ENCODE data around the gene SLC22A23. TPM values are rescaled to one million over a fixed set of nuclear protein-coding genes. Genes with fewer than 3 reads are reported as not detected.

SLC22A23 gene
- total RNA-seq, 1 experiment from 2014 or later: 2.7 TPM

DNA sequence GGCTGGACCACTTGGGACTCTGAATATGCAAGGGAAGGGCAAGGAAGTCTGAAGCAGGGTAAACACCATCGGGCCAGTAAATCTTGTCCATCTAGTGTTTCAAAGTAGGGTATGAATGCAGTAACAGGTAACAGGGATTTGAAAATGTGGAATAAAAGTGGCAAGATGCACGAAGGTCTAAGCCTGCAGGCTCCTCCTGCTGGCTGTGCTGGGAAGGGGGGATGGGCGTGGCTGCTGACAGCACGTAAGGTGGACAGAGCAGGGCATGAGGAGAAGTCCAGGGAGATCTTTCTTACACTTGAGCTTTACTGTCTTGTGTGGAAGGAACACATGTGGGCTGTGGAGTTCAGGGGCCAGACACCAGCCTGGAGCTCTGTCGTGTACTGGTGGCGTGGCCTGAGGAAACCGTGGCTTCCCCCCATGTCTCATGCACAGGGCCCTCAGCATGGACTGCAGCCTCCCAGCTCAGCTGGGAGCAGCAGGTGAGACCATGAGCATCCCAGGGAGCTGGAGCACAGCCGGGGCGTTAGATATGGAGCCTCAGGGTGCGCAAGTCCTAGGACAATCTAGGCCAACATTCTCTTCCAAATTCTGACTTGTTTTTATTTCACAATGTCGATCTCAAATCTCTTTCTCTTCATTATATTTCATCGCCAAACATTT, 84.5 kb downstream of the SLC22A23 start:
- Histone ChIP-seq H3K36me3 (no peaks in the 10 kb centered on the region), H3K9me3 (replicated peaks) (no peaks in the 10 kb centered on the region), H3K4me1 (replicated peaks) (no peaks in the 10 kb centered on the region), H3K27ac (no peak overlapping the region), H3K4me3 (no peak overlapping the region), H3K27me3 (replicated peaks) (no peaks in the 10 kb centered on the region)
- no peak for DNase-seq (ENCODE audit: low read depth in 1 of 2, low spot score in 2 of 2)

DNA sequence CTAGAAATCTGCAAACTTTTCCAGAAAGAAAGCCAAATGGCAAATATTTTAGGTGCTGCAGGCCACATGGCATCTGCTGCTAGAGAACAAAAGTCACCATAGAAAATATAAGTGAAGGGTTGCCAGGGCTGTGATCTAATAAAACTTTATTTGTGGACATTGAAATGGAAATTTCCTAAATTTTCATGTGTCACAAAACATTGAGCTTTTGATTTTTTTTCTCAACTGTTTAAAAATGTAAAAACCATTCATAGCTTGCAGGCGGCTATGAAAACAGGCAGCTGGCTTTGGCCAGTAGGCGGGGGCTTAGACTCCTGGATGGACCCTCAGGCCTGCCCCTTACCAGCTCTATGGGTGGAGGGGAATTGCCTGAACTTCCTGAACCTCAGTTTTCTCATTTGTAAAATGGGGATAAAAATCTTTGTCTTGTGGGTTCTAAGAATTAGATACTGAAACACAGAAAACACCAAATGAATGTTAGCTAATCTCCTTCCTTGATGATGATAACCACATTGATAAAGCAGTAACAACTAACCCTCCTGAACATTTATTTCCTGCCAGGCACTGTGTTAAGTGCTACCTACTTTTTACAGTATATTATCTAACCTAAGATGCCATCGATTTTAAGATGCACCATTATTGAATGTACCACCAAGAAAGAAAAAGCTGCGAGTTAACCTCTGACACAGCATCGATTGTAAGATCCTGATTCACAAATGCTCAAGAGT, 85.5 kb downstream of the SLC22A23 start:
- H3K4me1 ChIP-seq (replicated peaks): no peaks in the 10 kb centered on the region
- no peaks in the 10 kb centered on the region for H3K36me3 ChIP-seq
- DNase-seq (ENCODE audit: low read depth in 1 of 2, low spot score in 2 of 2): no peak
- no peaks in the 10 kb centered on the region for H3K27me3 ChIP-seq (replicated peaks)
- no peak overlapping the region for H3K27ac ChIP-seq
- H3K9me3 ChIP-seq (replicated peaks): no peaks in the 10 kb centered on the region
- no peak overlapping the region for H3K4me3 ChIP-seq

DNA sequence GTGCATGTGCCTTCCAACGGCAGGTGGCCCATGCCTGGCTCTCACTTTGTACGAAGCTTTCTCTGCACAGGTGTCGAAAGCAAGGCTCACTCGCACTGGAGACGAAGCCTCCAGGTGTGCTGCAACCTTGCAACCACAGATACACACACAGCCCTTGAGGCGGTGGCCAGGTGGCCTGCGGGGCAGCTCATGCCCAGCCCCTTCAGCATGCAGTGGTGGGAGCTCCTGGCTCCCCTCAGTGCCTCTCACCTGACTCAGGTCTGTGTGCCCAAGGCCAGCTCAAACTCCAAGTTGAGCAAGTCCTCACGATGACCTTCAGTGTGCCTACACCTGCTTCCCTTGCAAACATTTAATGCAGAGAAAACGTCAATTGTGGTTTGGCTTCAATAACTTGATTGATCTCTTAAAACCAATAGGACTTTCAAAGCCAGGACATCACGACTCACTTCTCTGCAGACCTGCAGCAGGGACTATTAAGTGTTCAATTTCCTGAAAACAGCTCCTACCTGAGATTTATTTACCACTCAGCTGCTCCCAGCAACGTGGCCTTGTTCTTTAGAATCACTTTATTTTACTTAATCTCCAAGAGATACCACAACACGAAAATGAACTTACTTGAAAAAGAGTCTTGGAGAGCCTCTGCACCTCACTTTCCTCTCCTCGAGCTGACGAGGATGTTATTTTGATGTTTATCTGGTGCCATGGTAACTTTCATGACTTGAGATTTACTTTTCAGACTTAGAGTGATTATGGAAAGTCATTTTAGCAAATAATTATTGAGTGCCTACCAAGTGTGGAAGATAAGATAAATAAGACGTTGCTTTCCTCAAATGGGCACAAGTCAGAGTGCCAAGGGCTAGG, 86.3 kb downstream of the SLC22A23 start:
- DNase-seq (ENCODE audit: low read depth in 1 of 2, low spot score in 2 of 2): no peak
- no peak overlapping the region for H3K27ac ChIP-seq
- no peaks in the 10 kb centered on the region for H3K36me3 ChIP-seq
- H3K4me3 ChIP-seq: no peak overlapping the region
- H3K27me3 ChIP-seq (replicated peaks): no peaks in the 10 kb centered on the region
- no peaks in the 10 kb centered on the region for H3K4me1 ChIP-seq (replicated peaks)
- no peaks in the 10 kb centered on the region for H3K9me3 ChIP-seq (replicated peaks)

DNA sequence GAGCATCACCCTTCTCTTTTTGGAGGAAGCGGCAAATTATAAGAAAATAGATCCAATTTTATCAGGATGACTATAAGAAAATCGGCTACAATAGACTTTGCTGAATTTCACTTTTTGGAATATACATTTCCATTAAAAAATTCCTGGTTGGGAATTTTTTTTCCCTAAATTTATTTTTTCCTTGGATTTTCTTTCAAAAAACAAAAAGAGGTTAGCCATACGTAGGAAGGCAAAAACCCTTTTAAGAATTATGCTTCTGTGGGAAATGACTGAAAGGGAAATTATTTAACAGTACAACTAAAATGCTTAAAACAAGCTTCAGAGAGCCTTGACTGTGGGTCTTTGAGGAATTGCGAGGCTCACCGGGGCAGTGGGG, 86.9 kb downstream of the SLC22A23 start:
- no peaks in the 10 kb centered on the region for H3K9me3 ChIP-seq (replicated peaks)
- no peak for DNase-seq (ENCODE audit: low read depth in 1 of 2, low spot score in 2 of 2)
- H3K27ac ChIP-seq: no peak overlapping the region
- no peaks in the 10 kb centered on the region for H3K36me3 ChIP-seq
- H3K4me1 ChIP-seq (replicated peaks): no peaks in the 10 kb centered on the region
- no peaks in the 10 kb centered on the region for H3K27me3 ChIP-seq (replicated peaks)
- H3K4me3 ChIP-seq: no peak overlapping the region

DNA sequence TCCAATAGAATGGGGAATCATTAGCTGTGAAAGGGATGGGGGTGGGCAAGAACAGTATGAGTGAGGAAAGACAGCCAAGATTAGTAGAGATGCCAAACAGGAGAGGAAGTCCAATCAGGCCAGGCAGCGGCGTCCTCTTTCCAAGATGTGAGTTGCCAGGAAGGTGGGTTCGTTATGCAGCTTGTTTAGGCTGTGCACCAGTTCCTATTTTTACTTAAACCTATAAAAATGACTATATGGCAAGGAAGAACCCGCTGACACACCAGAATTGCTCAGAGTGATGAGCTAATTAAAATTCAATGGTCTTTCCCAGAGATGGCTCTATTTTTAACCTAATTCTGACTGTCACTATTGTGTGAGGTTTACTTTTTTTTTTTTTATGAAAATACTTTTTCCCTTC, 88.2 kb downstream of the SLC22A23 start:
- no peaks in the 10 kb centered on the region for H3K4me1 ChIP-seq (replicated peaks)
- H3K36me3 ChIP-seq: no peaks in the 10 kb centered on the region
- H3K27me3 ChIP-seq (replicated peaks): no peaks in the 10 kb centered on the region
- H3K4me3 ChIP-seq: no peak overlapping the region
- H3K9me3 ChIP-seq (replicated peaks): no peaks in the 10 kb centered on the region
- H3K27ac ChIP-seq: no peak overlapping the region
- no peak for DNase-seq (ENCODE audit: low read depth in 1 of 2, low spot score in 2 of 2)

DNA sequence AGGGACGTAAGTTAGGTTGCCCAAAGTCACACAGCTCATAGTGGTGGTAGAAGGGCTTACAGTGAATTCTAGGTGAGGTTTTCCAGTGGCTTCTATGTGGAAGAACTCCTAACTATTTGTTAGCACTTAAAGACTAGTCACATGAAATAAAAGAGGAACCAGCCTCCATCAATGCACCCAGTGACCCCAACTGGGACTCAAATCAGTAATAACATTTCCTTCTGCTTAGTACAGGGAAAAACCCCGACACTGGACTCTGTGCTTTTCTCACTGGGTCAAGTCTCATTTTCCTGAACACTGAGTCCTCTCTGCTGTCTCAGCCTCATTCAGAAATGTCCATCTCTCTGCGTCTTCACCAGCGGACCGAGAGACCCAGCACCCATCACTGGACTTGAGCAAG, 89.2 kb downstream of the SLC22A23 start:
- DNase-seq (ENCODE audit: low read depth in 1 of 2, low spot score in 2 of 2): no peak
- H3K9me3 ChIP-seq (replicated peaks): no peaks in the 10 kb centered on the region
- H3K36me3 ChIP-seq: no peaks in the 10 kb centered on the region
- H3K4me1 ChIP-seq (replicated peaks): no peaks in the 10 kb centered on the region
- H3K4me3 ChIP-seq: no peak overlapping the region
- H3K27ac ChIP-seq: no peak overlapping the region
- no peaks in the 10 kb centered on the region for H3K27me3 ChIP-seq (replicated peaks)

DNA sequence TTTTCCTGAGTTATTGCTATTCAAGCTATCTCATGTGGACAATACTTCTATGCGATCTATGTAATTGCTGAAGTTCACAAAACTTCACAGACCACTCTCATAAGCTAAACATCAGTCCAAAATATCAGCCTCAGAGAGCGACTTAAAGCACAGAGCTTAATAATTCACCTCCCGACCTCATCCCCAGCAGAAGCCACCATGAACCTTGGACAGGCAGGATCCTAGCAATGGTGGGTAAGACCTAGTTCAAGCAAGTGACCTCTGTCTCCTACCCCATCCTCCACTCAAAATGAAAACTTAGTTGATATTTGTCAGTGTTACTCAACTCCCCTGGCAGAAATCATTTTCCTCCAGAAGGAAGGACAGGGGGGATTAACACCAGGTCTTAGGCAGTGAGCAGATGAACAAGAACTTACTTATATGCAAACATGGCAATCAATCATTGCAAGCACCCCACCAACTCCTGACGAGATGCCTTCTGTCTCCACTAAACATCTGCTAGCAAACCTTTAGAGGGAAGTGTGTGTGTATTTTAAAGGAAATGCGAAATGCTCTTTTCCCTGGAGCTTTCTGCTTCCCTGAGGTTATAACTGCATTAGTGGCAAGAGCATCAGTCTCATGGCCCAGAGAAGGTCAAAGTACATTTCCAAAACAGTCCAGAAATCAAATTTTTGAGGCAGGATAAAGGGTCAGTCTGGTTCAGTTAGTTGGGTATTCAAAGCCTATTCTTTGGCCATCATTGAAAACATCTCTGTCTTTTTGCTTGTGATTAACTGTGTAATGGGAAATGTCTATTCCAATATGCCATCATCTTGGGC, 90.0 kb downstream of the SLC22A23 start:
- DNase-seq (ENCODE audit: low read depth in 1 of 2, low spot score in 2 of 2): no peak
- Histone ChIP-seq H3K4me3 (no peak overlapping the region), H3K27me3 (replicated peaks) (no peaks in the 10 kb centered on the region), H3K9me3 (replicated peaks) (no peaks in the 10 kb centered on the region), H3K4me1 (replicated peaks) (no peaks in the 10 kb centered on the region), H3K27ac (no peak overlapping the region), H3K36me3 (no peaks in the 10 kb centered on the region)

DNA sequence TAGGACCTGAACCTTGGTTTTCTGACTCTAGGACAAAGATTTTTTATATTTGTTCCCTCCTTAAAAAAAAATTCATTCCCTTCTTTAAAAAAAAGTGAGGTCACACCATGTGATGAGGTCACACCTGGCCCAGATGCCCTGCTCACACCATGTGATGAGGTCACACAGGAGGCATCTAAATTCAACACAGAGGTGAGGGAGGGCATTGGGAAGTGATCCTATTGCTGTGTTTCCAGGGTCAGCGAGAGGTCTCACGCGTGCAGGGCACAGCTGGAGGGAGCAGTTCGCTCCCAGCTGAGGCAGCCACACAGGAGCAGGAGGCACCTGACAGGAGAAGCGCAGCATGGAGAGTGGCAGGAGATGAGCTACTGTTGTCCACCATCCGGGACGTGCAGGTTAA, 92.5 kb downstream of the SLC22A23 start:
- Histone ChIP-seq H3K9me3 (replicated peaks) (no peaks in the 10 kb centered on the region), H3K4me1 (replicated peaks) (no peaks in the 10 kb centered on the region), H3K27ac (no peak overlapping the region), H3K36me3 (no peaks in the 10 kb centered on the region), H3K4me3 (no peak overlapping the region), H3K27me3 (replicated peaks) (no peaks in the 10 kb centered on the region)
- DNase-seq (ENCODE audit: low read depth in 1 of 2, low spot score in 2 of 2): no peak

DNA sequence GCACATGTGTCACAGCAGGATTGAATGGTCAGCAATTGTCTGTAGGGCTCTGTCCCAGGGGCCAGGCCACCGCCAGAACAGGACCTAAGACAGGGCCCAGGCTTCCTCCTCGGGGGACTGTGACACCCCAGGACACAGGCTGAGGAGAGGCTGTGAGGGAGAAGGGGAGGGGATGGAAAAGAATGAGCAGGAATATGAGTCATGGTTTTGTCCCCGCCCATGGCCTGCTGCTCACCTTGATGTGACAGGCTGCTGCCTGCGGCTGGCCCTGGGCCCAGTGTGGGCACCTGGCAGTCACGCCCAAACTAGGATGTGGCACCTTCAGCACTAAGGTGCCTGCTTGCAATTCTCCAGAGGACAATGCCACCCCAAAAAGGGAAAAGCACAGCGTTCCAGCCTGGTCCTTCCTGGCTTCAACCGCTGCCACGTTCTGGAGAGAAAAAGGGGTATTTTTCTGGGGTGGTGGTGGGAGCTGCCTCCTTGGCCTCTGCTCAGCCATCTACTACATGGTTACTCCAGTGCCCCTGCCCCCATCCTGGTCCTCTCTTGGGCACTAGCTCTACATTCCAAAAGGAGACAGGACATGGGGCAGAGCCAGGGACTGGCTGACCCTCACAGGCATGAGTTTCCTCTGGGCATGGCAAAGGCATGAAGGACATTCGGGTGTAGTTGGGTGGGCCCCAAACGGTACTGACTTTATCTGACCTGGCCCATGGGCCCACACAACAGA, 93.4 kb downstream of the SLC22A23 start:
- H3K4me3 ChIP-seq: no peak overlapping the region
- H3K9me3 ChIP-seq (replicated peaks): no peaks in the 10 kb centered on the region
- no peak for DNase-seq (ENCODE audit: low read depth in 1 of 2, low spot score in 2 of 2)
- no peaks in the 10 kb centered on the region for H3K4me1 ChIP-seq (replicated peaks)
- H3K27ac ChIP-seq: no peak overlapping the region
- no peaks in the 10 kb centered on the region for H3K27me3 ChIP-seq (replicated peaks)
- H3K36me3 ChIP-seq: no peaks in the 10 kb centered on the region

DNA sequence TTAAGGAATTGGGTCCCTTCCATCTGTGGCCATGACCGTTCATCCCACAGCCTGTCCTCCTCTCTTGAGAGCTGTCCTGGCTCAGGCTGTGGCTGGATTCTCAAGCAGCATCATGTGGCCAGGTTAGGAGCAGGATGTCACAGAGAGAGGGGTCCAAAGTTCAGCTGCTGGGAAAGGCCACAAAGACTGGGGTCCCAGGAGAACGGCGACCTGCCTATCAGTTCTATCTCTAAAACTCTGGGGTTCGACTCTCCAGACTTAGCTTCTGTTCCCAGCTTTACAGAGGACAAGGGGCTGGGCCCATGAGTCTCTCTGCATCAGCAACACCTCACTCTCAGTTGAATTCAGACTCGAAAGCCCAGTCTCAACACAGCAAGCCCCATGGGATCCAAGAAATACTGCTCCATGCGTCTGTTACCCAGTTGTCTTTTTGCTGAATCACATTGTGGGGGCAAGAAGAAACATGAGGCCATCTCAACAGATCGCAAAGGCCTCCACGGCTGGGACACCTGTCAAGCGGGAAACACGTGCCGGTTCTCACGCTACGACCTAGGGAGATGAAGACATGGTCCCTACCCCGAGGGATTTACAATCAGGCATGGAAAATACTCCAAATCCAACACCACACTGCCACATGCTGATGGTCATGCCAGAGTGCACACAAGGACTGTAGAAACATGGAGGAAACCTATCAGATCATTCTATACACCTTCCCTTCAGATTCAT, 95.4 kb downstream of the SLC22A23 start:
- no peak overlapping the region for H3K4me3 ChIP-seq
- peaks cover 2% of the 10 kb centered on the region for H3K4me1 ChIP-seq (replicated peaks)
- no peaks in the 10 kb centered on the region for H3K36me3 ChIP-seq
- H3K27ac ChIP-seq: no peak overlapping the region
- no peak for DNase-seq (ENCODE audit: low read depth in 1 of 2, low spot score in 2 of 2)
- no peaks in the 10 kb centered on the region for H3K27me3 ChIP-seq (replicated peaks)
- H3K9me3 ChIP-seq (replicated peaks): no peaks in the 10 kb centered on the region

DNA sequence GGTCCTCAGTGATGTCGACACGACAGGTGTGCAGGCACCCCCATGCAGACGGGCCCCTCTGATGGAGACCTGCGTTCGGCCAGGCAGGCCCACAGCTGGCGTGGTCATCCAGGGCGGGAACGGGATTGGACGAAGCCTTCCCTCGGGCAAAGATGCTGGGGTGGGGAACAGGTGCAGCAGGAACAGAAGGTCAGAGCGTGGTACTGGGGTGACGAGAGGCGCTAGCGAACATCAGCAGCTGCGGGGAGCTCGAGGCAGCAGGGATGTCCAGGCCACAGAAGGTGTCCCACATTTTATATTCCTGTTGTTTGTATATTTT, 96.2 kb downstream of the SLC22A23 start:
- no peaks in the 10 kb centered on the region for H3K36me3 ChIP-seq
- no peak for DNase-seq (ENCODE audit: low read depth in 1 of 2, low spot score in 2 of 2)
- no peak overlapping the region for H3K4me3 ChIP-seq
- H3K27me3 ChIP-seq (replicated peaks): no peaks in the 10 kb centered on the region
- H3K27ac ChIP-seq: no peak overlapping the region
- H3K9me3 ChIP-seq (replicated peaks): no peaks in the 10 kb centered on the region
- H3K4me1 ChIP-seq (replicated peaks): peaks cover 8% of the 10 kb centered on the region

DNA sequence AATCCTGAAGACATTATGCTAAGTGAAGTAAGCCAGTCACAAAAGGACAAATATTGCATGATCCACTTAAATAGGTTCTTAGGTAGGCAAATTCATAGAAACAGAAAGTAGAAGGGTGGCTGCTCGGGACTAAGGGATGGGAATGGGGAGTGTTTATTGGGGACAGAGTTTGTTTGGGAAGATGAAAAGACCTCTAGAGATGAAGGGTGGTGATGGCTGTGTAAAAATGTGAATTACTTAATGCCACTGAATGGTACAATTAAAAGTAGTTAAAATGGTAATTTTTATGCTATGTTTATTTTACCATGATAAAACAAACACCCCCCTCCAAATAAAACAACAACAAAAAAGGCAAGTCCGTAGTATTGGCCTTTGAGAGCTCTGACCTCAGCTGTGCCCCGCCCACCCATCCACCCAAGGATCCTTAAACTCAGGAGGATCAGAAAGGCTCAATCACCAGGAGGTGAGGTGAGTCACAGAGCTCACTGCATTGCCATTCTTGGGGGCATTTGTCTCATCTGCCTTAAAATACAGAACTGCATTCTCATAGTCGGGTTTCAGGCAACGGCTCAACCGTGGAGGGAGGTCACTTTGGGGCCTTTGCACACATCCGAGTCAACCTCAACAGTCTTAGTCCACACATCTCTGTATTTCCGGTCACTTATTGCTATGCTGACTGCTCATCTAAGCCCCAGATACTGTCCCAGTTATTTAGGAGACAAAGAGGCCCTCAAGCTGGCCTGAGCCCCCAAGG, 96.7 kb downstream of the SLC22A23 start:
- H3K4me3 ChIP-seq: no peak overlapping the region
- no peaks in the 10 kb centered on the region for H3K27me3 ChIP-seq (replicated peaks)
- no peaks in the 10 kb centered on the region for H3K9me3 ChIP-seq (replicated peaks)
- H3K36me3 ChIP-seq: no peaks in the 10 kb centered on the region
- no peak for DNase-seq (ENCODE audit: low read depth in 1 of 2, low spot score in 2 of 2)
- peaks cover 13% of the 10 kb centered on the region for H3K4me1 ChIP-seq (replicated peaks)
- no peak overlapping the region for H3K27ac ChIP-seq

Data from SJSA1 (cell line).